Mammary epithelial cell (primary cell): ENCODE data around the gene MYL12B.

Experiments used
- EZH2 ChIP-seq: IDR thresholded peaks from 2 replicates; pipeline ENCODE4 v1.6.1; 2012; ENCODE audit warnings: low read length, inconsistent platforms, borderline replicate concordance
- TF ChIP-seq, protein P1 (sequence below), 2 donors: IDR thresholded peaks in 1 of 2; conservative IDR thresholded peaks in 1 of 2; 2 replicates each; pipeline ENCODE4 v1.5.1; 2011 to 2012; ENCODE audit warnings: inconsistent platforms in 2 of 2, low read length in 2 of 2, mild to moderate bottlenecking in 2 of 2, control low read depth in 1 of 2, low read depth in 1 of 2; ENCODE audit not compliant: insufficient read depth in 1 of 2; ENCODE audit errors: extremely low read depth in 1 of 2

- TF ChIP-seq, protein P1, sequence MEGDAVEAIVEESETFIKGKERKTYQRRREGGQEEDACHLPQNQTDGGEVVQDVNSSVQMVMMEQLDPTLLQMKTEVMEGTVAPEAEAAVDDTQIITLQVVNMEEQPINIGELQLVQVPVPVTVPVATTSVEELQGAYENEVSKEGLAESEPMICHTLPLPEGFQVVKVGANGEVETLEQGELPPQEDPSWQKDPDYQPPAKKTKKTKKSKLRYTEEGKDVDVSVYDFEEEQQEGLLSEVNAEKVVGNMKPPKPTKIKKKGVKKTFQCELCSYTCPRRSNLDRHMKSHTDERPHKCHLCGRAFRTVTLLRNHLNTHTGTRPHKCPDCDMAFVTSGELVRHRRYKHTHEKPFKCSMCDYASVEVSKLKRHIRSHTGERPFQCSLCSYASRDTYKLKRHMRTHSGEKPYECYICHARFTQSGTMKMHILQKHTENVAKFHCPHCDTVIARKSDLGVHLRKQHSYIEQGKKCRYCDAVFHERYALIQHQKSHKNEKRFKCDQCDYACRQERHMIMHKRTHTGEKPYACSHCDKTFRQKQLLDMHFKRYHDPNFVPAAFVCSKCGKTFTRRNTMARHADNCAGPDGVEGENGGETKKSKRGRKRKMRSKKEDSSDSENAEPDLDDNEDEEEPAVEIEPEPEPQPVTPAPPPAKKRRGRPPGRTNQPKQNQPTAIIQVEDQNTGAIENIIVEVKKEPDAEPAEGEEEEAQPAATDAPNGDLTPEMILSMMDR (conservative IDR thresholded peaks at IDR 0.05 in 1 of 2, IDR thresholded peaks at IDR 0.05 in 1 of 2; ENCODE audit: extremely low read depth in 1 of 2, insufficient read depth in 1 of 2, low read depth in 1 of 2, low read length in 2 of 2), result no peak
- no peak for TF ChIP-seq EZH2
Measured at GRCh38 chr18:3265564-3266033, 3.7 kb downstream of the MYL12B start.
